ENCODE data around the gene RBL2.

- TF ChIP-seq CTCF (IDR thresholded peaks at IDR 0.05) = no peak
- TF ChIP-seq EP300 (IDR thresholded peaks at IDR 0.05) = no peak
Observed at GRCh38 chr16:53503991-53504663, 69.9 kb downstream of the RBL2 start.

All from sigmoid colon (tissue), 4 donors.